ENCODE results near the gene WDR76. TPM values are rescaled to one million over a fixed set of nuclear protein-coding genes. Genes with fewer than 3 reads are reported as not detected.

WDR76 gene
- total RNA-seq (2022; extraction: Qiagen RNA extraction), result 10.9 to 14.0 TPM (median 12.9 TPM) in 5 replicates

DNA sequence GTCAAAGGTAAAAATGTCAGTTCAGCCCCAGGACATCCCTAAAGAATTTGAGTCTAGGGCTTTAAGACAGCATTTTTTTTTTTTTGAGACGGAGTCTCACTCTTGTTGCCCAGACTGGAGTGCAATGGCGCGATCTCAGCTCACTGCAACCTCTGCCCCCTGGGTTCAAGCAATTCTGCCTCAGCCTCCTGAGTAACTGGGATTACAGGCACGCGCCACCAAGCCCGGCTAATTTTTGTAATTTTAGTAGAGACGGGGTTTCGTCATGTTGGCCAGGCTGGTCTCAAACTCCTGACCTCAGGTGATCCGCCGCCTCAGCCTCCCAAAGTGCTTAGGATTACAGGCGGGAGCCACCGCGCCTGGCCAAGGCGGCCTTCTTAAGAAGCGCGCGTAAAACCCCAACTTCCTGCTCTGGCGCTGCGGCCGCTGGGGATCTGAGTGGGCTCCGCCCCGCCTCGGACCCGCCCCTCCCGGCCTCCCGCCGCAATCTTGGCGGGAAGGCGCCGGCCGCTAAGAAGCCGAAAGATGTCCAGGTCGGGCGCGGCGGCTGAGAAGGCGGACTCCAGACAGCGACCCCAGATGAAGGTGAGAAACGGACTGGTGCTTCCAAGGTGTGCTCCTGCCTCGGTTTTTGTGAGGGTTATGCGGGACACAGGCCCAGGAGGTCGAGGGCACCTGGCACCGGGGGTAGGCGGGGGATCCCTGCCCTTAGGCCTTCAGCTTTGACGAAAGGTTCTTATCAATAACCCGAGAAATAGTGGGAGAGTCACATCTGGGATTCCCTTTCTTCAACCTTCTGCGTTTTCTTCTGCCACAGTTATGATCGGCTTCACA is at the start of gene WDR76:
Gene WDR76, plus strand, starts transcription at position 495 of the 834 bp plus-strand sequence. Its CDS starts 31 bp downstream, at position 526.

DNA sequence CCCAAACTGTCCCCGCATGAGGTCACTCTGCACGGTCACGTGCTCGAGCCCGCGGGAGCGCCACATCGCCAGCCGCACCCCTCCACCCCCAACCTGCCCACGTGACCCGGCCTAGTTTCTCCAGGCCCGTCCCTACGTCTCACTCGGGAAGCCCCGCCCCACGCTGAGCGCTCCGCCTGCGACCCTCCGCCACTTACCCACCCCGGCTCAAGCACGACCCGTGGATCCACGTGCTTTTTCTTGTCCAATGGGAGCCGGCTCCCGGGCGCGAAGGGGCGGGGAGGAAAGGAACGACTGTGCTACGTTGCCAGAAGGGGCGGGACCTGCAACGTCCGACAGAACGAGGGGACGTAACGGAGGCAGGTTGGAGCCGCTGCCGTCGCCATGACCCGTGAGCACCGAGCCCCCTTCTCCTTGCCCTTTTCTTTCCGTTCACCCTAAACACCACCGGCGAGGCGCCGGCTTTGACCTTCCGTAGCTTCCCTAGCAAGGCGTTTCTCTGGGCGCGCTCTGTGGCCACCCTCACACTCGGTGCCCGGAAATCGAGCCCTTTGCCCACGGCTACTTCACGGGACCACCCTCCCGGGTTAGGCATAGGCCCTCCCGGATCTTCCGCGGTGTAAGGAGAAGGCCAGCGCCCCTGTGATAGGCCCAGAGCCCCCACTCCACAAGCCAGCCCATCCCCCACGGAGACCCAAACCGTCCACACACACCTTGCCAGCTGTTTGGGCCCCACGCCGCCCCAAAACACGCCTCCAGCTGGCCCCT is 34.6 kb upstream of the WDR76 start, which contains the start of gene SERF2:
Gene SERF2, plus strand, starts transcription at position 328 of the 768 bp plus-strand sequence. Its CDS starts 57 bp downstream, at position 385.

DNA sequence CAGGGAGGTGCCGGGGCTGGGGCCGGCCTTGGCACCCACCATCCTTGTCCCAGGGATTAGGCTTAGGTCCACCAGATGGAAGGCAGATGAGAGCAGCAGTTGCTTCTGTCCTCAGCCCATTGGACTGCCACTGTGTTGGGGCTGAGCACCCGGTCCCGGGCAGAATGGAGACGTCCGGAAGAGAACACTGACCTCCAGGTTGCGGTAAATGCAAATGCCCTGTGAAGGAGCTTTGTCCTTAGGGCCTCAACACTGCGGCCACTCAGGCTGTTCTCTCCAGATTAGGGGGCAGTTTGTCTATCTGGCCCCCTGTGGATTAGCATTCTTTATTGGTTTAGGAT is 26.9 kb upstream of the WDR76 start, which contains the start of gene SERINC4:
Gene SERINC4, minus strand, starts transcription at position 276 of the 341 bp plus-strand sequence. Its CDS starts 234 bp downstream, at position 42.

DNA sequence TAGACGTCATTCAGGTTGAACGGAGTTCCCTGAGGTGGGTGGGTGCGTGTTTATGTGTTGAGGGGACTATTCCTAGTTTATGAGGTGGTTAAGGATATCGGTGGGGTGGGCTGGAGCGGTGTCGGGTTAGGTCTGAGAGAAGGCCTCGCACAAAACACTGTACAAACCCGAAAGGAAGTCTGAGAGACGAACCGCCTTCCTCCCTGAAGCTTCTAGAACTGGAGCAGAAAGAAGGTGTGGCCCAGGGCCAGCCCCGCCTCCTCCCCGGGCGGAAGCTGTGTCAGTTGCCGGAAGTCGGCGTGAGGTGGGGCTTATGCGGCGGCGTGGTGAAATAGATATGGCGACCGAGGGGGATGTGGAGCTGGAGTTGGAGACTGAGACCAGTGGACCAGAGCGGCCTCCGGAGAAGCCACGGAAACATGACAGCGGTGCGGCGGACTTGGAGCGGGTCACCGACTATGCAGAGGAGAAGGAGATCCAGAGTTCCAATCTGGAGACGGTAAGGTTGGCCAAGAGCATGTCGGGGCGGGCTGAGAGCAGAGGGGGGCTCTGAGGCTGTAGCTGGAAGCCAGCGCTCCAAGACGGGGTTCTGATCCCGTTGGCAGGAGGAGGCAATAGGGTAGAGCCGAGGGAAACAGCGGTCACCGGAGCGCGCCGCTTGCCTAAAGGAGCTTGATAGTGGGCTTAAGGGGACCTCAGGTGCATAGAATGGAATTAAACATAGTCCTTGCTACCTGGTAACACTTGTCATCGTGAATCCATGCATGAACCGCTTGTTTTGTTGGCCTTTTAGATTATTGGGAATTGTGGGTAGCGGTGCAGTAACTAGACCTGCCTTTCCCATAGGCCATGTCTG is 26.3 kb upstream of the WDR76 start, which contains the start of gene HYPK:
Gene HYPK, plus strand, starts transcription at position 314 of the 856 bp plus-strand sequence. Its CDS starts 24 bp downstream, at position 338.

DNA sequence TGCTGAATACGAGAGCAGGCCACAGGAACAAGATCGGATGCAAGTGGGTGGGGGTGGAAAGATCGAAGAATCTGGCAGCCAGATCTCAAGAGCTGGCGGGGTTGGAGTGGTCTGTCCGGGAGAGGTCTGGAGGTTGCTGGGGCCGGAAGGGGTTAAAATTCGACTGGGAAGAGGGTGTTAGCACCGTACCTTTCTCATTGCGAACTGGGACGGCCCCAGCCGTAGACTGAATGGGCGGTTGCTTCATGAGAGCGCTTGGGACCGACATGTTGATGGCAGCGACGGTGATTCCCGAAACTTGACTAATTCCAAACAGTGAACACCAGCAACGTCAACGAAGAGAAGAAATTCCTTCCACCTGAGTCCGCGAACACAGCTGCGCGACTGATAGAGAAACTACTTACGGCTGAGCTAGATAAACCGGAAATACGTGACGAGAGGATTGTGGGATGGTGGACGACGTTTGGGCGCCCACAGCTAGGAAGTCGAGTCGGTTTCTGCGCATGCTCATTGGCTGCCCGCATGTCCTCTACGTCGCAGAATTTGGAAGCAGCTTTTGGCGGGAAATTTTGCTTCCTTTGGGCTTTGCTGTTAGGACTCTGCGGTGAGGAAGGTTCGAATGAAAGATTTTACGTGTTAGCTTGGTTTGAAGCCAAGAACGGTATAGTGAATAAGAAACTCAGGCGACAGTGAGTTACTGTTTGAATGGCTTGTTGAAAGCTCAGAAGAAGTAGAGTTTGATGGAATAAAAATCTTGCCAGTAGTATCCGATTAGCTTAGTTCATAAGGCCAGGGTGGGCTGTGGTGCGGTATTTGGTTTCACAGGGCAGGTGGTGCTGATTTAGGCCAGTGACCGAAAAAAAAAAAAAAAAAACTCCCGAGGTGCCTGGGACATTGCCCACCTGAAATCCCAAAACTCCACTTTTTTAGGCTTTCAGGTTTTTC is 2.2 kb upstream of the WDR76 start, which contains the start of gene MFAP1:
Gene MFAP1, minus strand, starts transcription at position 389 of the 945 bp plus-strand sequence. Its CDS starts 121 bp downstream, at position 268.

Other genes starting within 250 kb of the WDR76 start
- gene PPIP5K1, start 236.8 kb upstream of the WDR76 start, total RNA-seq (2022; extraction: Qiagen RNA extraction), result 4.7 to 7.8 TPM (median 6.9 TPM) in 5 replicates
- 2.7 to 5.1 TPM (median 3.3 TPM) in 5 replicates for gene CKMT1B, start 233.0 kb upstream of the WDR76 start, total RNA-seq (2022; extraction: Qiagen RNA extraction)
- gene STRC, start 208.2 kb upstream of the WDR76 start, total RNA-seq (2022; extraction: Qiagen RNA extraction), result 0.12 to 0.30 TPM (median 0.23 TPM) in 4 of 5 replicates, not detected in the other
- gene CATSPER2, start 178.2 kb upstream of the WDR76 start, total RNA-seq (2022; extraction: Qiagen RNA extraction), result 0.39 to 1.3 TPM (median 0.48 TPM) in 5 replicates
- 2.0 to 3.5 TPM (median 2.7 TPM) in 5 replicates for gene CKMT1A, start 133.1 kb upstream of the WDR76 start, total RNA-seq (2022; extraction: Qiagen RNA extraction)
- 274 to 366 TPM (median 360 TPM) in 5 replicates for gene PDIA3, start 80.6 kb upstream of the WDR76 start, total RNA-seq (2022; extraction: Qiagen RNA extraction)
- 0.97 to 2.2 TPM (median 1.4 TPM) in 5 replicates for gene ELL3, start 50.0 kb upstream of the WDR76 start, total RNA-seq (2022; extraction: Qiagen RNA extraction)
- 524 to 727 TPM (median 679 TPM) in 5 replicates for gene SERF2, start 34.7 kb upstream of the WDR76 start, total RNA-seq (2022; extraction: Qiagen RNA extraction)
- 0.07 to 0.08 TPM in 2 of 5 replicates, not detected in the others for gene SERINC4, start 26.8 kb upstream of the WDR76 start, total RNA-seq (2022; extraction: Qiagen RNA extraction)
- 4.0 to 12.2 TPM (median 4.2 TPM) in 5 replicates for gene HYPK, start 26.4 kb upstream of the WDR76 start, total RNA-seq (2022; extraction: Qiagen RNA extraction)
- gene MFAP1, start 2.3 kb upstream of the WDR76 start, total RNA-seq (2022; extraction: Qiagen RNA extraction), result 23.6 to 28.8 TPM (median 24.2 TPM) in 5 replicates

Data from A549 treated with Mapracorat at 1 μM for 4 hours (cell line).